OCI-LY3 (cell line): ENCODE data around the gene JAG2.
"Not testable (repeated sequence)": the region's sequence is repeated elsewhere in the genome, so short reads cannot be mapped to it uniquely, and the experiment has no call there.

Source experiments
- H2AFZ ChIP-seq: fragments of 200-600, 300-600 bp; shearing (Covaris generic); 2 replicates; pipeline ENCODE4 v1.6.0; 2014; ENCODE audit warnings: antibody characterized with exemption, low read depth, low read length
- H3K27ac ChIP-seq: fragments of 200-600, 300-600 bp; sonication (generic); 2 replicates; pipeline ENCODE4 v1.5.1; 2014; ENCODE audit warnings: mild to moderate bottlenecking, low read length, moderate library complexity, mixed read lengths
- H3K27me3 ChIP-seq: fragments of 200-600, 300-600 bp; sonication (generic); 2 replicates; pipeline ENCODE4 v1.6.1; 2014; ENCODE audit warnings: low read depth, low read length, mixed read lengths
- H3K36me3 ChIP-seq: fragments of 200-600, 300-600 bp; sonication (generic); replicated peaks from 2 replicates; pipeline ENCODE3; 2014; ENCODE audit warnings: low read depth, low read length, mixed read lengths
- H3K4me1 ChIP-seq: fragments of 300-600, 200-600 bp; sonication (generic); 2 replicates; pipeline ENCODE4 v1.6.1; 2014; ENCODE audit warnings: low read length, mixed read lengths
- H3K4me2 ChIP-seq: fragments of 200-600, 300-600 bp; sonication (generic); 2 replicates; pipeline ENCODE4 v1.6.1; 2014; ENCODE audit warnings: low read length, mixed read lengths
- H3K4me3 ChIP-seq: fragments of 300-600, 200-600 bp; sonication (generic); 2 replicates; pipeline ENCODE4 v1.5.1; 2014; ENCODE audit warnings: antibody characterized with exemption, mild to moderate bottlenecking, low read length, moderate library complexity
- H3K79me2 ChIP-seq: fragments of 300-600, 200-600 bp; shearing (Covaris generic); 2 replicates; pipeline ENCODE4 v1.6.1; 2014; ENCODE audit warnings: mild to moderate bottlenecking, low read length, mixed read lengths
- H3K9ac ChIP-seq: fragments of 300-600, 200-600 bp; shearing (Covaris generic); 2 replicates; pipeline ENCODE4 v1.6.0; 2014; ENCODE audit warnings: mild to moderate bottlenecking, low read length, moderate library complexity
- H3K9me3 ChIP-seq: fragments of 200-600, 300-600 bp; shearing (Covaris generic); 2 replicates; pipeline ENCODE4 v1.6.1; 2014; ENCODE audit warnings: low read length, mixed read lengths; ENCODE audit not compliant: insufficient read depth
- H4K20me1 ChIP-seq: fragments of 200-600, 300-600 bp; sonication (generic); 2 replicates; pipeline ENCODE4 v1.6.1; 2016; ENCODE audit warnings: low read length, mixed read lengths; ENCODE audit not compliant: insufficient read depth
- CTCF ChIP-seq: fragments of 200-600, 300-600 bp; sonication (generic); IDR thresholded peaks from 2 replicates; pipeline ENCODE4 v1.5.1; 2014; ENCODE audit warnings: antibody characterized with exemption, low read length, low read depth
- EZH2phosphoT487 ChIP-seq: fragments of 200-600 bp; shearing (Covaris generic); IDR thresholded peaks from 2 replicates; pipeline ENCODE4 v1.6.1; 2018; ENCODE audit warnings: antibody characterized with exemption, mixed run types, low read depth

Gene JAG2

DNA sequence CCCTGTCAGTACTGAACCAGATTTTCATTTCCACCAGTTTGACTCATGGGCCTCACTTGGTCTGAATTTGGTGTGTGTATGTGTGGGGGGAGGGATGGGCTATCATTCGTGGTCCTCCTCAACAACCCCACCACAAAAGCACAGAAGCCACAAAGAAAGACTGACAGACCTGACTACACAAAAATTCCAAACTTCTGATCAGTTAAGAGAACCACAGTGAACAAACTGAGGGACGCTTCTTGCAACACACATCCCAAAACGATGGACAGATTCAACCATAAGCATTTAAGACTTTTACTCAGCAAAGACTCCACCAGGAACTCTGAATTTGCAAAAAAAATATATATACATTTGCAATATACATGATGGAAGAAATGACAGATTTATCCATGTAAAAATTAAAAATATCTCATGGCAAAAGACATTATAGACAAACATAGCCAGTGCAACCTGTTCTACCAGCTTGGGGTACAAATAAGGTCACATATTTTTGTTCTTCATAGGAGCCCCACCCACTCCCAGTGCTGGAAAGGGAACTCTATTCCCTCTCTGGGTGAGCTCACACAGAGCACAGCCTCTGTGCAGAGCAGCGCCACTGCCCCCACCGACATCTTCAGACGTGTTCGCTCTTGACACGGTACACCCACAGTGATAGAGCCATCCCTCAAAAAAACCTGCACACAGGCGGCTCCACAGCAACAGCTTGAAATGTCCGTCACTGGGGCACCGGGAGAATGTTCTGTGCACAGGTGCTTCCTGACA is 49.7 kb downstream of the JAG2 start:
- TF ChIP-seq EZH2phosphoT487 (no peak), CTCF (no peak)
- Histone ChIP-seq H4K20me1 (no peaks in the 10 kb centered on the region), H3K79me2 (no peaks in the 10 kb centered on the region), H3K4me2 (no peak overlapping the region), H3K9me3 (no peaks in the 10 kb centered on the region), H3K9ac (no peak overlapping the region), H2AFZ (no peak overlapping the region), H3K36me3 (no peaks in the 10 kb centered on the region), H3K4me1 (no peaks in the 10 kb centered on the region), H3K27ac (no peak overlapping the region), H3K27me3 (peaks cover 26% of the 10 kb centered on the region), H3K4me3 (no peak overlapping the region)

GRCh38 chr14:105117710-105118385 is 50.7 kb downstream of the JAG2 start:
- no peaks in the 10 kb centered on the region for H3K79me2 ChIP-seq
- no peaks in the 10 kb centered on the region for H3K36me3 ChIP-seq
- no peak overlapping the region for H3K27ac ChIP-seq
- no peak overlapping the region for H3K9ac ChIP-seq
- H3K4me1 ChIP-seq: no peaks in the 10 kb centered on the region
- no peak overlapping the region for H2AFZ ChIP-seq
- H3K4me3 ChIP-seq: no peak overlapping the region
- H4K20me1 ChIP-seq: no peaks in the 10 kb centered on the region
- no peaks in the 10 kb centered on the region for H3K9me3 ChIP-seq
- peaks cover 26% of the 10 kb centered on the region for H3K27me3 ChIP-seq
- TF ChIP-seq CTCF: no peak
- no peak for TF ChIP-seq EZH2phosphoT487
- H3K4me2 ChIP-seq: no peak overlapping the region

DNA sequence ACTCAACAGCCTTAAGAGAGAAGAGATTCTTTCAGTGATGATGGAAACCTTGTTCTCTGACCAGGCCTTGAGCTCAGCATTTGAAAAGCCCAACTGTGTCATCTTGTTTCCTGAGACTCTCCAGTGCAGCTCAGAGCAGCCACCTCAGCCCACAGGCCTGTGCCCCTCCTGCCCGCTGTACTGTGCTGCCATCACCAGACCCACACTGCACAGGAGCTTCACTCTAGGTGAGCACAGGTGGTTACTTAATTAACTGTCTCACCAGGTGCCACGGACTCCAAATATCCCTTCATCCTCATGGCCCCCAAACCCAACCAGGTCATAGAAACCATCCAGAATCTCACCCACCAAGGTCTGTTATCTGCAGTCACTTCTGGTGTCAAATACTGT is 51.3 kb downstream of the JAG2 start:
- H3K9me3 ChIP-seq: no peaks in the 10 kb centered on the region
- TF ChIP-seq EZH2phosphoT487 (no peak), CTCF (no peak)

DNA sequence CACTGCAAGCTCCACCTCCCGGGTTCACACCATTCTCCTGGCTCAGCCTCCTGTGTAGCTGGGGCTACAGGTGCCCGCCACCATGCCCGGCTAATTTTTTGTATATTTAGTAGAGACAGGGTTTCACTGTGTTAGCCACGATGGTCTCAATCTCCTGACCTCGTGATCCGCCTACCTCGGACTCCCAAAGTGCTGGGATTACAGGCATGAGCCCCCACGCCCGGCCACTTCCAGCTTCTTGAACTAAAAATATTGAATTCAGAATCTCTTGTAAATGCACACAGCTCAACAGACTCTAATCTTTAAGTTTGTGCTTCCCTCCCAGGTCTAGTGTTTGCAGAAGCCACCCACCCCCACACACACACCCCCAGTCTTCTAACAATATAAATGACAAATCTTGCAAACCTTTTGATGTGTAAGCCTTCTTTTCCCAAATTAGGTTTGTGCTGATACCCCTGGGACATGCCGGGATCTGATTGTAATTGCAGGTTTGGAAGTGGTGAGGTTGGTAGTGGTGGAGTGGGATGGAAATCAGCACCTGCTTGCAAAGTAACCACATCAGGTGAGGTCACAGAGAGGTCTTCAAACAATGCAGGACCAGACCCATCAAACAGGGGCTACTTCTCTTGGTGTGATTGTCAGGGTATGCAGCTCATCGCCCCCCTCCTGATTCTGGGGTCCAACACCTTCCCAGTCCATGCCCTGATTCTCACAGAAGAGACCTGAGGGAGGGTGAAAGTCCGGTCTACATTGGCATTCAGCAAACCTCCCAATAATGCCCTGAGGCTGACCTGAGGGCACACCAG is 51.9 kb downstream of the JAG2 start:
- no peaks in the 10 kb centered on the region for H3K36me3 ChIP-seq
- no peak overlapping the region for H3K4me3 ChIP-seq
- peaks cover 24% of the 10 kb centered on the region for H3K27me3 ChIP-seq
- no peaks in the 10 kb centered on the region for H3K4me1 ChIP-seq
- H3K9me3 ChIP-seq: no peaks in the 10 kb centered on the region
- no peak overlapping the region for H3K9ac ChIP-seq
- H2AFZ ChIP-seq: no peak overlapping the region
- TF ChIP-seq CTCF (no peak), EZH2phosphoT487 (no peak)
- no peak overlapping the region for H3K27ac ChIP-seq
- no peaks in the 10 kb centered on the region for H3K79me2 ChIP-seq
- no peaks in the 10 kb centered on the region for H4K20me1 ChIP-seq
- no peak overlapping the region for H3K4me2 ChIP-seq

More for the DNA sequence above, 51.3 kb downstream of the JAG2 start:
- no peaks in the 10 kb centered on the region for H4K20me1 ChIP-seq
- no peak overlapping the region for H2AFZ ChIP-seq
- no peak overlapping the region for H3K4me3 ChIP-seq
- no peak overlapping the region for H3K27ac ChIP-seq
- H3K27me3 ChIP-seq: peaks cover 26% of the 10 kb centered on the region
- no peaks in the 10 kb centered on the region for H3K79me2 ChIP-seq
- no peak overlapping the region for H3K9ac ChIP-seq
- H3K36me3 ChIP-seq: no peaks in the 10 kb centered on the region
- H3K4me1 ChIP-seq: no peaks in the 10 kb centered on the region
- no peak overlapping the region for H3K4me2 ChIP-seq

DNA sequence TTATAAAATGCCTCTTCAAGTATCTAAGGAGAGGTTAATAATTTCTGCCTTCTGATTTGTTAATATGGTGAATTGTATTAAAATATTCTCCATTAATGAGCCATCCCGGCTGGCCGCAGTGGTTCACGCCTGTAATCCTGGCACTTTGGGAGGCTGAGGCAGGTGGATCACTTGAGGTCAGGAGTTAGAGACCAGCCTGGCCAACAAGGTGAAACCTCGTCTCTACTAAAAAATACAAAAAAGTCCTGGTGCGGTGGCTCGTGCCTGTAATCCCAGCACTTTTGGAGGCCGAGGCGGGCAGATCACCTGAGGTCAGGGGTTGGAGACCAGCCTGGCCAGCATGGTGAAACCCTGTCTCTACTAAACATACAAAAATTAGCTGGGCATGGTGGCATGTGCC is 59.3 kb downstream of the JAG2 start:
- not testable (repeated sequence) for H3K4me3 ChIP-seq, H3K27ac ChIP-seq, H3K4me1 ChIP-seq, H3K9ac ChIP-seq, H4K20me1 ChIP-seq, H3K4me2 ChIP-seq, H3K36me3 ChIP-seq, H3K9me3 ChIP-seq, H3K79me2 ChIP-seq, H2AFZ ChIP-seq, H3K27me3 ChIP-seq
